ENCODE results near the gene MAP1LC3C.

MAP1LC3C gene

GRCh38 chr1:241999026-241999425, at the start of gene MAP1LC3C:
Gene MAP1LC3C (minus strand): TSS chr1:241999098. CDS start chr1:241999008, 90 bp downstream.
- DNase-seq, result no peak

GRCh38 chr1:242043165-242043564, 44.3 kb upstream of the MAP1LC3C start:
- DNase-seq, result no peak

DNA sequence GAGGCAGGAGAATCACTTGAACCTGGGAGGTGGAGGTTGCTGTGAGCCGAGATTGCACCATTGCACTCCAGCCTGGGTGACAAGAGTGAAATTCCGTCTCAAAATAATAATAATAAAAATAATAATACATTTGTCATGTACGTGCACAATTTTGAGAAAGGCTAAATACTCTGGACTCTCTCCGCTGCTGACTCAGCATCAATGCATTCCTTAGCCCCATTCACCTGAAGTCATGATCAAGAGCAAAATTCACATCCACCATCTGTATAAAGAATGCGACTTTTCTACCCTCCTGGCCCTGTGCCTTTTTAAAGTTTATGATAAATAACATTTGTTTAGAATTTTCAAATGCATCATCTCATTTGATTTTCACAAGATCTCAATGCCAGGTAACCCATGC, 35.5 kb upstream of the MAP1LC3C start:
- no peak for DNase-seq

GRCh38 chr1:242033447-242033846, 34.5 kb upstream of the MAP1LC3C start:
- no peak for DNase-seq

DNA sequence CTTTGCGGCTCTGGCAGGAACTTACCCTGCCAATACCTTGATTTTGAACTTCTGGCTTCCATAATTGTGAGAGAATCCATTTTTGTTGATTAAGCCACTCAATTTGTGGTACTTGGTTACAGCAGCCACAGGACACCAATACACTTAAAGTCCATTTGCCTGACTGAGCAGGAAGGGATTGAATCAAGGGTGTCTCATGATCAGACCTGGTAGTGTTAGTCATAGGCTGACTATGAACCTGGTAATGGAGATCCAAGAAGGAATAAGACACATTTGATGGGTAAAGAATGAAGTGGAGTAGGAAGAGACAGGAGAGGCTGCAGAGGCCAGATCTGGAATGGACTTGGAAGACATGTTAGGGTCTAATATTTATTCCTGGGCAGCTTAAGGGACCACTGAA, 31.2 kb upstream of the MAP1LC3C start:
- DNase-seq, result no peak

DNA sequence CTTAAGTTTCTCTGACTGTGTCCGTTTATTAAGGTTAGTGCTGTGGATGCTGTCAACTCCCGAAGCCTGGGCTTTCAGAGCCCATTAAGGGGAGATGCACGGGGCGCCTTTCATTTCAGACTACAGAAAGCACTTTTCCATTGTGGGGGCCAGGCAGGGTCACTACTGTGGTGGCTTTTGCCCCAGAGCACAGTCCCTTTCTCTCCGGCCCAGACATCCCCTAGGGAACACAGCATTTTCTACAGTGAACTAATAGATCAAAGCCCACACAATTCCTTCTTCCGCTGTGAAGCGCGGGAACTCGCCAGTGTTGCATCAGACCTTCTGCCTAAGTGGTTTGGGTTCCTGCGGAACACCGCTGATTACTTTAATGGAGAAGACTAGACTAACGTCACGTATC, 26.8 kb upstream of the MAP1LC3C start:
- DNase-seq, result no peak

- no peak for DNase-seq
Observed at GRCh38 chr1:242023805-242024204, 24.9 kb upstream of the MAP1LC3C start.

- DNase-seq, result no peak
Observed at GRCh38 chr1:242019018-242019417, 20.1 kb upstream of the MAP1LC3C start.

DNA sequence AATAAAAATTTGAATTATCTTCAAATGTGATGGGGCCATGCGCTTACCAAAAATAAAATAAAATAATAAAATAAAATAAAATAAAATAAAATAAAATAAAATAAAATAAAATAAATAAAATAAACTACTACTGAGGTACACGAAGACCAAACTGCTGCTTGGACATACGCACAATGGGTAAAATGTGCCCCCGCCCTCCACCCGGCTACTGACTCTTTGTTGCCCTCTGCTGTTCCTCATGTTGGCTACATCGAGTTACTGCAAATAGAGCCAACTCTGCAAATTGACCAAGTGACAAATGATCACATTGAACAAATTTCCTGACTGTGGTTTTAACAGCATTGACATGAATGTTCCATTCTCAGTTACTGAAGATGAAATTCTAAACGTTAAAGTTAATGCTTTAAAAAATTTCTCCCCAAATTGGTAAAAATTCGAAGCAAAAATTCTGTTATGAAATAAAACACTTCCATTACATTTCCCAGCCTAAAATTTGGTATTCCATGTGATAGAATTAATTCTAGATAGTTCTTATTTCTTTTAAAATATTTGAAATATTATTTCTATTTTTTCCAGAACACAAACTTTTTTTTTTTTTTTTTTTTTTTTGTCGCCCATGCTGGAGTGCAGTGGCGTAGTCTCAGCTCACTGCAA, 18.8 kb upstream of the MAP1LC3C start:
- peak; percentile 18 for DNase-seq

- DNase-seq, result no peak
Observed at GRCh38 chr1:242016479-242016878, 17.6 kb upstream of the MAP1LC3C start.

DNA sequence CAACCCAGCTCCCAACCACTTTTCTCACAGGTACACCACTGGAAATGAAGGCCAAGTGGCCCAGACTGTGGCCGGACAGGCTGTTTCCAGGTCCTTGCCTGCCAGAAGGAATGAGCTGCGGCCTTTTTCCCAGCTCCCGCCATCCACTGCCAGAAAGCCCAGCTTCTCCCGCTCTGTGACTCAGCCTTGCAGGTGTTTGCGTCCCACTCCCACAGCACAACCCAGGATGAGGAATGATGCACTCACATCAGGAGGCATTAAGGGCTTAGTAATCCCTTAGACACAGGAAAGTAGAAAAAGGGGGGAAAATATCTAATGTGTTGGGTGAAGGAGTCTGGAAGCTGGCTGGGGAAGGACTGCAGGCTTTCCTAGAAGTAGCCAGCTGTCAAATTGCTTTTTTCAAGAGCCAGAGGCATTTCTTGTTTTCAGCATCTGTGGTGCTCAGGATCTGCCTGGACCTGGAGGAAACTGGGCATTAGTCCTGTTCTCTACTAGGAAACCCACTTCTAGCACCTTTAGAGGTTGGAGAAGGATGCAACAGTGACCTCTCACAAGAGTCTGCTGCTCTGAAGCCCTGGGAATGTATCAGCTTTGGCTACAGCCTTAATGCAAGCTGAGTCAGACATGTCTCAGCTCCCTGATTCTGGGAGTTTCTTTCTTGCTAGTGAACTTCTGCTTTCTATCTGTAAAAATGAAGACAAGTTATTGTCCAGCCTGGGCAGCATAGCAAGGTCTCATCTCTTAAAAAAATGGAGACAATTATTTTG, 13.2 kb upstream of the MAP1LC3C start:
- DNase-seq, result no peak

GRCh38 chr1:242008826-242009495, 10.1 kb upstream of the MAP1LC3C start:
- DNase-seq, result no peak

- DNase-seq, result no peak
Observed at GRCh38 chr1:242006976-242007375, 8.1 kb upstream of the MAP1LC3C start.

DNA sequence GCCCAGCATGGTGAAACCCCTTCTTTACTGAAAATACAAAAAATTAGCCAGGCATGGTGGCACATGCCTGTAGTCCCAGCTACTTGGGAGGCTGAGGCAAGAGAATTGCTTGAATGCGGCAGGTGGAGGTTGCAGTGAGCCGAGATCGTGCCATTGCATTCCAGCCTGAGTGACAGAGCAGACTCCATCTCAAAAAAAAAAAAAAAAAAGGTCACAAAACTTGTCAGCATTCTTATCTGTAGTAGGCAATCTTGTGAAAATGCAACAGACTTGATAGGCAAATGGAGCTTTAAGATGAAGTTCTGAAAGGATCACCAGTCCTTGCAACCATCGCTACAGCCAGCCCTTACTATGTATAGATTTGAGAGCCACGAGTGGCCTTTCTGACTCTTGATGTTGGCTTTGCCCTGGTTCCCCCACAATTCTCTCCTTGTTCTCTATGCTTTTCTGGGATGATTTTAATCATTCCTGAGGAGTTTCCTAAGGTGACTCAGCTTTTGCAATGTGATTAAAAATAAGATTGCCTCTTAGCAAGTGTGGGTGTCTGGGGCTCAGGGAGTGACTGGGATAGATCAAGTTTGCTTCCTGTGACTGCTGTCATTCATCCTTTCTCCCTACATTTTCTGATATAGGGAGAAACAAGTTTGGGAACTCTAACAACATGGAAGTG, 7.1 kb upstream of the MAP1LC3C start:
- no peak for DNase-seq

DNA sequence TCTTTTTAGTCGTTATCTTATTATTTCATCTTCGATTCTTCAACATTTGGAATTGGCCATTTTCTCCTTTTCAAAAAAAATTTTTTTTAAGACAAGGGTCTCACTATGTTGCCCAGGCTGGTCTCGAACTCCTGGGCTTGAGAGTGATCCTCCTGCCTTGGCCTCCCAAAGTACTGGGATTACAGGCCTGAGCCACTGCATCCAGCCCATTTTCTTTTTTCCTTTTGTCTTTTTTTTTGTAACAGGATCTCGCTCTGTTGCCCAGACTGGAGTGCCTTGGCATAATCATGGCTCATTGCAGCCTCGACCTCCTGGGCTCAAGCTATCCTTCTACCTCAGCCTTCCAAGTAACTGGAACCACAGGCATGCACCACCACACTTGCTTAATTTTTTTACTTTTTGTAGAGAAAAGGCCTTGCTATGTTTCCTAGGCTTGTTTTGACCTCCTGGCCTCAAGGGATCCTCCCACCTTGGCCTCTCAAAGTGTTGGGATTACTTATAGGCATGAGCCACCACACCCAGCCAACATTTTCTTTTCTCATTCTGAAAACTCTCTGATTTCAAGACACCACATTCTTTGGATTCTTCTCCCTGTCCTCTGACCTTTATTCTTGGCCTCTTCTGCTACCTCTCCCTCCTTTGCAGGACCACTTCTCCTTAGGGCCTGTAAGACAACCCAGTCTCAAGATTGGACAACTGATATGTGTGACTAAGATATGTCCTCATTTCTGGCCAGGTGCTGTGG, 6.0 kb upstream of the MAP1LC3C start:
- DNase-seq, result no peak

- no peak for DNase-seq
Observed at GRCh38 chr1:242002510-242002909, 3.6 kb upstream of the MAP1LC3C start.

GRCh38 chr1:242002072-242002471, 3.2 kb upstream of the MAP1LC3C start:
- no peak for DNase-seq

DNA sequence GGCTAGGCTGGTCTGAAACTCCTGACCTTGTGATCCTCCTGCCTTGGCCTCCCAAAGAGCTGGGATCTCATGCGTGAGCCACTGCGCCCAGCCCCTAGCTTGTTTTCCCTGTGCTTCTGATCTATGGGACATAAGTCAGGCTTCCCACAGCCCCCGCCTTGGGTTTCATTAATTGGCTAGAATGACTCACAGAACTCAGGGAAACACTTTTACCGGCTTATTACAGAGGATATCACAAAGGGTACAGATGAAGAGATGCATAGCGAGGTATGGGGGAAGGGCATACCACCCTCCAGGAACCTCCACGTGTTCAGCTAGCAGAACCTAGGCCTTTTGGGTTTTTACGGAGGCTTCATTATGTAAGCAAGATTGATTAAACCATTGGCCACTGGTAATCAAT, 1.5 kb upstream of the MAP1LC3C start:
- DNase-seq, result no peak

- DNase-seq, result no peak
Observed at GRCh38 chr1:241998412-241998921, 431 bp downstream of the MAP1LC3C start.

DNA sequence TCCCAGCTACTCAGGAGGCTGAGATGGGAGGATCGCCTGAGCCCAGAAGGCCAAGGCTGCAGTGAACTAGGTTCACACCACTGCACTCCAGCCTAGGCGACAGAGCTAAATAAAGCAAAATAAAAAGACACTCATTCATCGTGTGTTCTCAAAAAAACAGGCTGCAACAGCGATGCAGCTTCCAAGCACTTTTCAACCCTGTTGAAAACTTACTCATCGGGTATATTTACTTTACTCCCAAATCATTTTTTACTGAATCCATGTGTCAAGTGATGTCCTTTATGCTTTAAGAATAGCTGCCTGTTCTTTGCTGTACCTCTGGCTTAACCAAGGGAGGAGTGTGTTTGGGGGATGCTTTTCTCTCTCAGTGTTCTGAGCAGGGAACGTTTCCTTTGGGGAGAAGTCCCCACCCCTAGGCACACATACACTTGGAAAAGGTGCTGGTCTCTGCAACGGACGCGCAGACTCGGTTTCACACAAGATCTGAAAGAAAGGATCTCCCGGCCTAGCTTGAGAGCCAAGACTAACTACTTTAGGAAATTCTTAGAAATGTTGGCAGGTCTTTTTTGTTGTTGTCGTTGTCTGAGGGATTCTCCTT, 1.4 kb downstream of the MAP1LC3C start:
- no peak for DNase-seq

DNA sequence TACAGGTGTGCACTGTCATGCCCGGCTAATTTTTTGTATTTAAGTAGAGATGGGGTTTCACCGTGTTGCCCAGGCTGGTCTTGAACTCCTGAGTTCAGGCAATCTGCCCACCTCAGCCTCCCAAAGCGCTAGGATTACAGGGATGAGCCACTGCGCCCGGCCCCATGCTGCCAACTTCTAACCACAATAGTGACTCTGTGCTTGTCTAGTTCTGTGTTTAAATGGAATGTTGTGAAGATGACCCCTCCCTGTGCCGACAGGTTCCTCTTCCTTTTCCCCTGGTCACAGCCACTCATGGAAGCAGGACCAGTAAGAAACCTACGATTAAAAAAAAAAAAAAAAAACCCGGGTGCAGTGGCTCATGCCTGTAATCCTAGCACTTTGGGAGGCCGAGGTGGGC, 4.7 kb downstream of the MAP1LC3C start:
- DNase-seq, result no peak

GRCh38 chr1:241992734-241993133, 6.2 kb downstream of the MAP1LC3C start:
- no peak for DNase-seq
